GM18511 (cell line): ENCODE results near the gene LATS1.
"Not testable (repeated sequence)": the region's sequence is repeated elsewhere in the genome, so short reads cannot be mapped to it uniquely, and the experiment has no call there.

ENCODE experiments used
- ATAC-seq: cut with Tn5 transposase; IDR thresholded peaks from one replicate; pipeline ENCODE4 v1.9.1; 2021; ENCODE audit warnings: mild to moderate bottlenecking, moderate library complexity; ENCODE audit not compliant: unreplicated experiment

LATS1 gene

DNA sequence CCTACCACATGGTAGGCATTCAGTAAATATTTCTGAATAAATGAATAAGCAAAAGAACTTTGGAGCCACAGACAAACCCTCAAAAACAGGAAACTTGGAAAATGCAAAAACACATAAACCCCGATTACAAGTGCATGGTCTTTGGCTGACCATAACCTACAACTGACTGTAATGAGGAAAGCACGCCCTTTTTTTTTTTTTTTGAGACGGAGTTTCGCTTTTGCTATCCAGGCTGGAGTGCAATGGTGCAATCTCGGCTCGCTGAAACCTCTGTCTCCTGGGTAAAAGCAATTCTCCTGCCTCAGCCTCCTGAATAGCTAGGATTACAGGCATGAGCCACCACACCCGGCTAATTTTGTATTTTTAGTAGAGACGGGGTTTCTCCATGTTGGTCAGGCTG is 11.9 kb upstream of the LATS1 start:
- ATAC-seq = no peak

DNA sequence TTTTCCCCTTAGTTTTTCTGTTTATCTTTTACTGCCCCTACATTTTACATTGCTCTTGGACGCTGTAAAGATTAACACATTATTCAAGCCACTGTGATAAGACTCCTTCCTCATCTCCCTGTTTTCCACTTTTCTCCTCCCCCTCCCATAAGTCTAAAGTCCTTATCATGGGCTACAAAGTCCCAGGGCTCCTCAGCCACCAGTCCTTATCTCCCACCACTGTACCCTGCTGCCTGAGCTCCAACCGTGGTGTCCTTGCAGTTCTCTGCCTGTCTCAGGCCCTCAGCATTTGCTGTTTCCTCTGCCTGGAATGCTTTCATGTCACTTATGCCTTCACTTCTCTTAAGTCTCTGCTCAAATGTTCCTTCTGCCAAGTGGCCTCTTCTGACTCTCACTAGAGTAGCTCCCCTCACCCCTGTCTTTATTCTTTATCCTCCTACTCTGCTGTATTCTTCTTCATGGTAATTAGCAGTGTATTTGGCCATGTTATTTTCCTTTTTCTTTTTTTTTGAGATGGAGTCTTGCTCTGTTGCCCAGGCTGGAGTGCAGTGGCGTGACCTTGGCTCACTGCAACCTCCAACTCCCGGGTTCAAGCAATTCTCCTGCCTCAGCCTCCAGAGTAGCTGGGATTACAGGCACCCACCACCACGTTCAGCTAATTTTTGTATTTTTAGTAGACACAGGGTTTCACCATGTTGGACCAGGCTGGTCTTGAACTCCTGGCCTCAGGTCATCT is 10.8 kb upstream of the LATS1 start:
- ATAC-seq = no peak

DNA sequence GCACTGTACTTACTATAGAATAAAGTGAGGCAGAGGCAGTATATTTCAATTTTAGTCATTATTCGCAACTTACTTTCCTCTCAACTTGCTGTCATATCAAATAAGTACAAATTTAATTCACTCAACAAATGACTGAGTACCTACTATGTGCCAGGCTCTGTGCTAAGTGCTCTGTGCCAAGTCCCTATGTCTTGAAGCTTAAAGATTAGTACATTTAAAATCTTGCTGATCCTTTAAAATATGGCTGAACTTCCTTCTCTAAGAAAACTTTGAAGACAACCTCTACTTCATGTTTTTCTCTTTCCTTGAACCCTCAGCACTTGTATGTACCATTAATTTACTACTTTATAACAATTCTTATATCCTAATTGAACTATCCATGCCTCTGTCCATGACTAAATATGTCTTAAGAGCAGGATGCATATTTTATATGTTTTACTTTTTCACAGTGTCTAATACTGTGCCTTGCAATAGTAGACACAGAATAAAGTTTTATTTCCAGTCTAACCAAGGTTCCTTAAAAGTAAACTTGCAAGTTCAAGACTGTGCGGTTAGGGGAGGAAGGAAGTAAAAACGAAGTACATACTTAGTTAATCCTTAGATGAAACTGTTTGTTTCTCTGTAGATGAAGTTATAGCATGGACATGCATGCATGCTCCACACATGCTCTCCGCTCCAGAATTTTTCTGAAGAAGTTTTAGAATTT is 10.0 kb upstream of the LATS1 start:
- no peak for ATAC-seq

DNA sequence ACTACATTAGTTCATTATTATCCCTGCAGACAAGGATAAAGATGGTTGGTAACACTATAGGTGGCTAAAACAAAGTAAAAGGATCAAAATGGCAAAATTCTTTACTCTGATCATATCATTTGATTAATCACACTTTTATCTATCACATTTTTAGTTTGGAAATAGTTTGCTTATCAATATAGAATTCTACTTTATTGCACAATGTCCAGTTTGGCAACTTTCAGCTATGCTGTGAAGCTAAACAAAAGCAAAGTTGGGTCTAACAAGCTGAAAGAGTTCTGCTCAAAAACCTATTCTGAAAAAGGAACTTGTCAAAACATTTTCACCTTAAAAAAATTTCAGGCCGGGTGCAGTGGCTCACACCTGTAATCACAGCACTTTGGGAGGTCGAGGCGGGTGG is 7.9 kb upstream of the LATS1 start:
- ATAC-seq = no peak

DNA sequence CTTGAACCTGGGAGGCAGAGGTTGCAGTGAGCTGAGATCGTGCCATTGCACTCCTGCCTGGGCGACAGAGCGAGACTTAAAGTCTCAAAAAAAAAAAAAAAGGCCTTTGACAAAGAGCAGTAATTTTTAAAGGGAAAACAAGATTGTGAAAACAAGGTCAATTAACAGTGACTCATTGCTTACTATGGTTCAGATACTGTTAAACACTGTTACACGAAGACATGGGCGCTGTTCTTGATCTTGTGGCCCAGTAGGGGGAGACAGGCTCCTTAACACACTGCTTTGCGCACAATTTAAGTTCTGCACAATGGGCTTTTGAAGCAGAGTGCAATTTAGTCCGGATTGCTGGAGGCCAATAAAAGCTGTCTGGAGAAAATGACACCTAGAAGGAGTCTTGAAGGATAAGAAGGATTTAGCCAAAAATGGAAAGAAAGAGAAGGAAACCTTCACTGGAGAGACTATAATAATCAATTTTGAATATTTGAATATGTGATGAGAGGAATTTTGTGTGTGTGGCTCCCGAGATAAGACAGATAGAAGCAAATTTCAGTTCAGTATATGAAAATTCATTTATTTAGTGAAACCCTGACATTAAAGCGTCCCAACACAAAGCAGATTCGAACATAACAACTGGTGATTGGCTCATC is 6.0 kb upstream of the LATS1 start:
- ATAC-seq = peak; percentile 82

DNA sequence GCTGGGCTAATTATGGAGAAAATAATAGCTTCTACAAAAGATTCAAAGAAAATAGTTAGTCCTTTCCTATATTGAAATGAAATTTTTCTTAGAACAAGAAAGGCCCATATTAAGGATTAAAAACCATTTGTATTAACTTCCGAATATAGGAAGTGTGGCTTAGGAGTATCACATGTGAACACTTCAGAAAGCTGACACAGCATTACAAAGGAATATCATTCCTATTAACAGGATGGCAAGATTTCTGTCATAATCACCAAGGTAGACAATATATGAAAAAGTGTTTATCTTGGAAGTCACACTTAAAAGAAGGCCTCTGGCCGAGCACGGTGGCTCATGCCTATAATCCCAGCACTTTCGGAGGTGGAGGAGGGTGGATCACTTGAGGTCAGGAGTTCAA is 5.4 kb upstream of the LATS1 start:
- ATAC-seq = no peak

DNA sequence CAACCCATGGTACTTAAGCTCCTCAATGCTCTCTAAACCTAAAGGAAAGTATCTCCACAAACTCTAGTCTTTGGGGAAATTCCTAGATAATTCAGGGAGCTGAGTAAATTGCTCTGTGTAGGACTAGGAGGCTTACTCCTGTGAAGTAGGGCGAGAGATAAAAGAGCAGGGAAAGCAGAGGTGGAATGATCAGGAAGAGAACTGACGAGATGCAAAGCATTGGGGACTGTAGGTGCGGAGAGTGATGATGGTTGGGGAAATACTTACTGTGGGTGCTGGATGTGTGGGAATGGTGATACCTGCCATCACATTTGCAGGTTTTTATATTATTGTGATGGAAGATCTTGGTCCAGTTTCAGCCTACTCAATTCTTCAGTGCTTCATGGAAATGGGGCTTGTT is 1.6 kb upstream of the LATS1 start:
- ATAC-seq = no peak

DNA sequence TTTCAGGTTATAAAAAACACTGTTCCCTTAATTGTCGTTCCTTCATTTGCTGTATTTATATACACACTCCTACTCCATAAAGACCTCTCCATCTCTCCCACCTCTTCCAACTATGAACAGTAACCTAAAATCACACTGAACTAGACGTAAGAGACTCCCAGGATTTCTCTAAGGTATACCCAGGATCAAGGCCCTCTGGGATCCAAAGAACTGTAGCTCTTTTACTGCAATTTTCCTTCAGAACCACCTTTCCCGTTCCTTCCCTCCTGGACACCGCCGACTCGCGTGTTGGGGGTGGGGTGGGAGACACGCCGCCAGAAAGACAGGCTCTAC is 680 bp downstream of the LATS1 start:
- no peak for ATAC-seq

DNA sequence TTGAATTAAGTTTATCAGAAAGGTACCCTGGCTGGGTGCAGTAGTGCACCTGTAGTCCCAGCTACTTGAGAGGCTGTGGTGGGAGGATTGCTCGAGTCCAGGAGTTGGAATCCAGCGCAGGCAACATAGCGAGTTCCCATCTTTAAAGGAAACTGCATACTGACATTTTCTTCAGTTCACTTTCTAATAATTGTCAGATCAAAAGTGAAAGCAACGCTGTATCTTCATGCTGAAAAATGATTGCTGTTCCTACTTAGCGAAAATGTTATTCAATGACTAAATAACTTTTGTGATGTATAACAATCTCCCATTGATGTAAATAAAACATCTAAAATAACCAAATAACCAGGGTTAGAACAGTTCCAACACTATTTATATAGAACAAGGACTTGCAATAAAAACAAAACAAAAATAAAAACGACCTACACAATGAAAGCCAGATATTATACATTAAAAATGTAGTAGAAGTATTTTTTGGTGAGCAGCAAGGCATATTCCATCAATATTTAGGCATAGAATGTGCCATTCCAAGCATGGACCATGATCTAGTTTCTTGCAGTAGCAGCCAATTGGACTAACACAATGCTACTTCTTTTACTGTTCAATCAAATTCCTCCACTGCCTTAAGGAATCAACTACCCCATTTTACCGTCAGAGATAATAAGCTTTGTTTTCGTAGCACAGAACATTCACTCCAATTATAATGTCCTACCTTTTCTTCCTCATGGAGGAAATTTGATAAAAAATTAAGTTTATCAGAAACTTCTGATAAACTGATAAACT is 1.5 kb downstream of the LATS1 start:
- no peak for ATAC-seq

DNA sequence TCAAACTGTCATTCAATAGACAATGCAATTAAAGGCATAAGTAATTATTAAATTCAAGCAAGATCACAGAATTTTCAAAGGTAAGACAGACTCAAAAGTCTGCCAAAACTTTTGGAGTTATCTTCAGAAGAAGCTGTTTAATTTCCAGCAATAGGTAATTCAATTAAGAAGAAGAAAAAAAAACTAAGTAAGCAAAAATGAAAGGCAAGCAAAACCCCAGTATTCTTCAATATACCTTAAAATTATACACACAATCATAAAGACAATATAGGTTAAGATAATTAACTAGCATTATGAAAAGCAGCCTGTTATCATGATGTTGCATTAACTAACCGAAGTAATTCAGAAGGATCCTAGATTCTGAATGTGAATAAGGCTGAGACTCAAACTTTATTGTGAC is 3.5 kb downstream of the LATS1 start:
- no peak for ATAC-seq

DNA sequence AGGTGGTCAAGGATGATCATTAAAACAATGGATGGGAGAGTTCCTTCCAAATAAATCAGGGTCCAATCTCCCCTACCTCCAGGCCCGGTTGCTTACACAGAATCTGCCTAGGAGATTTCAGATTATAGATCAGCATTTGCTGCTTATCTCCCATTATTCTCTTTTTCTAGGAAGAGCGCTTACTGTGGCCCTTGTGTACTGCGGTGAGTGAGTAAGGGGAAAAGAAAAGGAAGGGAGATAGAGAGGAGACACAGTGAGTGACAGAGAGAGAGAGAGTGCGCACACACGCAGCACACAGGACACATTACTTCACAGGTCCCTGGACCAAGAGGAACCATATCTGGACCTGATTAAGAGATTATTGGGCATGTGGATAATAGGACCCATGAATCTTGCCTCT is 6.2 kb downstream of the LATS1 start:
- ATAC-seq = no peak

DNA sequence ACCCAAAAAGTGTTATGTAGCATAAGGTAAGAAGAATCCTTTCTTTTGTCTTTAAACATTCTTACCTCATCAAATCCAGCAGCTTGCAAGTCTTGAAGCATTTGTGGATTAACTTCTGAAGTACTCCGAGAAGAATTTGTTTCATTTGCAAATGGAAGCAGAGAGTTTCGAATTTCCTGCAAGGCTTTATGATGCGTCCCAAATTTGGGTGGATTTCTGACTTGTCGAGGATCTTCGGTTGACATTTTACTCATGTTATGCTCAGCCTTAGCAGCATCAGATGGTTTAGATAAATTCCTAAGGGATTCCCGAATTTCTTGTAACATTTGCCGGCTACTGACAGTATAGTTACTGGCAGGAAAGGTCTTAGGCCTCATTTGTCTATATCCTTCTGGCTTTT is 16.2 kb downstream of the LATS1 start:
- no peak for ATAC-seq

DNA sequence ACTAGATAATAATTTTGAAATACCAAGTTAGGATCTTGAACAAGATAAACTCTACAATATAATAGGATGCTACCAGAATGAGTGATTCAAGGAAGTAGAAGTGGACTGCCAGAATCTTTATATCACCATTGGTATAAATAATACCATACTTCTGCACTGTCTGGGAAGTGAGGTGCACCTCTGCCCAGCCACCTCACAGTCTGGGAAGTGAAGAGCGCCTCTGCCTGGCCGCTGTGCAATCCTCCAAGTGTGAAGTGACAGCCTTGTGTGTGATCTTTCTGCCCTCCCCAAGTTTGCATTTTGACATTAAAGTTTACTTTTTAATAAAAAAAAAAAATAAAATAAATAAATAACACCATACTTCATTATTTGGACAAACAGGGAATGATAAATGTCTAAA is 18.8 kb downstream of the LATS1 start:
- ATAC-seq = no peak

DNA sequence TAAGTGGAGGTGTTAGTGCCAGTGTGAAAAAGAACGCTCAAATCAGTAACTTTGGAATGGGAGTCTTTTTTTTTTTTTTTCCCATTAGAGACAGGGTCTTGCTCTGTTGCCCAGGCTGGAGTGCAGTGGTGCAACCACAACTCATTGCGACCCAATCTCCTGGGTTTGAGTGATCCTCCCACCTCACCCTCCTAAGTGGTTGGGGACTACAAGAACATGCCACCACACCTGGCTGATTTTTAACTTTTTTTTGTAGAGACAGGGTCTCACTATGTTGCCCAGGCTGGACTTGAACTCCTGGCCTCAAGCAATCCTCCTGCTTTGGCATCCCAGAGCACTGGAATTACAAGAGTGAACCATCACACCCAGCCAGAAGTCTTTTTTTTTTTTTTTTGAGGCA is 19.7 kb downstream of the LATS1 start:
- no peak for ATAC-seq

DNA sequence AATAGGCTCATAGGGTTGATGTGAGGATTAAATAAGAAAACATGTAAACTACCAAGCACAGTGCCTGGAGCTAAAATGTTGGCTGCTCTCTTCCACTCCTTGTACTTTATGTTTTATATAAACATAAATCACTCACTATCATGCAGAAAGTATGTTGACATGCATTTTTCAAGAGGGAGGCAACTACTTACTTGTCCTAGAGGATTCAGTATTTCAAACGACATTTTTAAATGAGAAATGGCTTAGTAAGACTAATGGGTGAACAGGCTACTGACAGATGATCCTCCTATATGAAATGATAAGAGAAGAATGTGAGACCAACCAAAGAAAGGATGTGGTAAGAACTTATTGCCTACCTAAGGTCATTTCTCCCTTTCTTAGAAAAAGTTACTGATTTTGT is 21.0 kb downstream of the LATS1 start:
- ATAC-seq = no peak

DNA sequence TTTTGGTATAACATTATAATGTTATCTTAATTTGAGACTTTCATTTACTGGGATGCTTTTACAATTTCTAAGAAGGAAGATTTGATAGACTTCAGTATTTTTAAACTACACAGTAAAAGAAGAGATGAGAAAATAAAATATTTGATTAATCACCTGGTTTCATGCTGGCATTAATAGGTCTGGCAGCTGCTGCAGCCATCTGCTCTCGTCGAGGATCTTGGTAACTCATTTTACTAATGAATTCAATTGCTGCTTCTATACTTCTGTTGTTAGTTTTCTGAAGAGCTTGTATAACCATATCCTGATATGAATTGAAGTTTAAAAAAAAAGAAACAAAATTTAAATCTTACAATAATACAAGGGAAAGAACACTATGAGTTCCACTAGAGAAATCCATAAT is 23.0 kb downstream of the LATS1 start:
- ATAC-seq = no peak

DNA sequence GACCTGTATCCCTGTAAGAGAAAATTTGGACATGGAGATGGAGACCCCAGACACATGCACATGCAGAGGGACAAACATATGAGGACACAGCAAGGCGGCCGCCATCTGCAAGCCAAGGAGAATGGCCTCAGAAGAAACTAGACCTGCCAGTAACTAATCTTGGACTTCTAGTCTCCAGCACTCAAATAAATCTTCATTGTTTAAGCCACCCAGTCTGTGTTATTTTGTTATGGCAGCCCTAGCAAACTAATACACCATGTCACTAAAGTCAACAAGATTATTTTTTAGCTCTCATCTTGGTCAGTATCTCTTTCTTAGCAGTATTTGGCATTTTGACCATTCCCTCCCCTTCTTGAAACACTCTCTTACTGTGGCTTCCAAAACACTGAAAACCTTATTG is 26.7 kb downstream of the LATS1 start:
- ATAC-seq = no peak

DNA sequence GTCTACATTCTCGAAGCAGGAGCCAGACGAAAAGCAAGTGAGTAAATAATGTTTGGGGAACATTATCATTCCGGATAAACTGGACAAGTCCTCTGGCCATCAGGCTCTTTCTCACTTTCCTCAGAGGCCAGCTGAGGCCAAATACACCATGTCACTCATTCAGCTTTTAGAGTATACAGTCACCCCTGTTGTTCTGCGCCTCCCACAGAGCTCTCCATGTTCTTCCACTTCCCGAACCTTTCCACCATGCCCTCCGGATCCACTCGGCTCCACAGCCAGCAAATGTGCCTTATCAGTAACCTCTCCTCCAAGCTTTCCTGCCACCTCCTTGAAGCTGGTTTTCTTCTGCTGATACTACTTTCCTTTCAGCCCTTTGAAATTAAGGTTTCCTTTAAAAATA is 31.7 kb downstream of the LATS1 start:
- no peak for ATAC-seq

DNA sequence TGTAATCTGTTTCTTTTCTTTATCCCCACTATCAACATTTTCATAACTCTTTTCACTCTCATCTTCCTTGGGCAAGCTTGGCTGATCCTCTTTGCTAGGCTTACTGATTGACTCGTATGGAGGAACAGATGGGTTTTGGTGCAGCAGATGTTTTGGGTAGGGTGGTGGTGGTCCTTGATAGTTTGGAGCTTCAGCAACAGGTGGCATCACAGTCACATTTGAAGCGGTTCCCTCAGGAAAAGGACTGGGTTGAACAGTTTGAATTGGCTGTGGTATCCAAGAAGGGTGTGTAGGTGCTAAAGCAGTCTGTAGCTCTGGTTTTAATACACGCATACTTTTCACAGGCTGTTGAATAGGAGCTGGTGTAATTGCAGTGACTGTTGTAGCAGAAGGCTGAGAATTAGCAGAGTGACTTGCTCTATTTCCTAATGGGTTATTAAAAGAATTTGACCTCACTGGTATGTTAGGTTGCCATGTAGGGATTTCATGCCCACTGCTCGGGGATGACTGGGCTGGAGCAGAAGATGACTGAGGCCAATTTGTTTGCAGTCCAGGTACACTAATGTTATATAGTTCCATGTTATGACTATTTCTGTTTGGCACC is 34.5 kb downstream of the LATS1 start:
- ATAC-seq = no peak

DNA sequence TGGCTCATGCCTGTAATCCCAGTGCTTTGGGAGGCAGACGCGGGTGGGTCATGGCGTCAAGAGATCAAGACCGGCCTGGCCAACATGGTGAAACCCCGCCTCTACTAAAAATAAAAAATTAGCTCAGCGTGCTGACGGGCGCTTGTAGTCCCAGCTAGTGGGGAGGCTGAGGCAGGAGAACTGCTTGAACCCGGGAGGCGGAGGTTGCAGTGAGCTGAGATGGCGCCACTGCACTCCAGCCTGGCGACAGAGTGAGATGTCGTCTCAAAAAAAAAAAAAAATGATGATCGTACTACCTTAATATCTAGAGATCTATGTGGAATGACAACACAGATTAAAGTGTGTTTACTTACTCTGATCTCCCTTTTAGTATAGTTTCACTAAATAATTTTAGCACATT is 36.1 kb downstream of the LATS1 start:
- not testable (repeated sequence) for ATAC-seq

DNA sequence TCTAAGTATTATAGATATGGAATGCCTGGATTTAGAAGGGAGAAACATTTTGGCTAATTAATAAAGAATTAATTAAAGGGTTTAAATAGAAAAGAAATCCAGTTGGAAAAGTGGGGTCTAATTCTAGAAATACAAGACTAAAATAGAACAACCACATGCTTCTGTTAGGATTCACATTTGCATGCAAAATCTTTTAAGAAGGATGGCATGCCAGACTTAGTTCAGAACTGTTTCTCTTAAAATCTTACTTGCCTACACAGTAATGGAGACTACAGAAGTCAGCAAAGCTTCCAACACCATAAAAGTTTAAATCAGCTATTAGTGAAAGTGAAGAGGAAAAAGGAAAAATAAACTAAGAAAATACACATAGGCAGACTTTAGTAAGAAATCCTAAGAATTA is 36.7 kb downstream of the LATS1 start:
- no peak for ATAC-seq
